Lung microvascular endothelial cell (primary cell): Measurements from ENCODE around the gene ZNF138. TPM values are rescaled to one million over a fixed set of nuclear protein-coding genes. Genes with fewer than 3 reads are reported as not detected.
"Not testable (repeated sequence)": the region's sequence is repeated elsewhere in the genome, so short reads cannot be mapped to it uniquely, and the experiment has no call there.

Experiments used
- DNase-seq, 2 donors: peaks; one replicate each; pipeline versions ENCODE4 v3.0.0 to v3.0.0-alpha.2; 2010; ENCODE audit warnings: low read depth in 2 of 2
- total RNA-seq: library from RNA; depleted of rRNA; stranded (reverse); fragments of >200 nt; gene quantifications from 2 replicates; pipeline ENCODE4 v1.2.1, GENCODE V29; 2014

The ZNF138 gene
- total RNA-seq, result 2.6 and 4.4 TPM in 2 replicates

DNA sequence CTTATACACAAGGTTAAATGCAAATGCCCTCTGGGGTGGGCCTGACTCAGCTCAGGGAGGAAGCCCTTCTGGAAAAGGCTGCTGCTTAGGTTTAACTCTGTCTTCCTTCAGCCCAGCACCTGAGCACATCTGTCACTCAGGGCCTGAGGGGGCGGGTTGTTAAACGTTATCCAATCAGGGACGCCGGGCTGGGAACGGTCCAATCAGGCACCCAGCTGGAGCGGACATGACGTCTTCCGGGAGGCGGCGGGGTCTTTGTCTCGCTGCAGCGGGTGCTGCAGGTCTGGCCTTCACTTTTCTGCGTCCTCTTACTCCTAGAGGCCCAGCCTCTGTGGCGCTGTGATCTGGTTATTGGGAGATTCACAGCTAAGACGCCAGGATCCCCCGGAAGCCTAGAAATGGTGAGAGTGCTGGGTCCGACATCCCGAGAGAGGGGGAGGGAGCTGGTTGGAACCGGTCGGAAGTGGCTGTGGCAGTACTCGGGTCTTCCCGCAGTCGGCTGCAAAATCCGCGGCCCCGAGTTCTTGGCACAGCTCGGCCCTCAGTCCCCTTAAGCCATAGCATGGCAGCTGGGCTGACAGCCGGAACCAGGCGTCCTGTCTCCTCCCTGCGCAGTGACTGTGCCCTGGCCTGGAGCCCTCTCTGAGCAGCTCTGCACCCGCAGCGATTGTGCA lies at the start of gene ZNF138:
Gene ZNF138, plus strand, starts transcription at position 258 of the 674 bp plus-strand sequence. Its CDS starts 141 bp downstream, at position 399.
- DNase-seq, result peak; percentile 93 to 95

DNA sequence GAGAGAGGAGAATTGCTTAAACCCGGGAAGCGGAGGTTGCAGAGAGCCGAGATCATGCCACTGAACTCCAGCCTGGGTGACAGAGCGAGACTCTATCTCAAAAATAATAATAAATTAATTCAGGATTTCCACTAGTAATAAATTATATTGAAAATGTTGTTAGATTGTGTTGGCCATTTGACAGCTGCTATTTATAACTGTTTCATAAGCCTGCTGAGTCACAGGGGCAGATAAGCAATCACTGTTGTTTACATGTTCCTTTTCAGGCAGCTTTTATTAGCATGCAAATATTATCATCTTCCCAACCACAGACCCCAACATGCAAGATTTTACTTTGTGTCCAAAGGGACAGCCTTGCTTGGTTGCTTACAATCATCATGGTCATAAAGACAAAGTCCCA lies 49.5 kb upstream of the ZNF138 start:
- DNase-seq, result no peak

DNA sequence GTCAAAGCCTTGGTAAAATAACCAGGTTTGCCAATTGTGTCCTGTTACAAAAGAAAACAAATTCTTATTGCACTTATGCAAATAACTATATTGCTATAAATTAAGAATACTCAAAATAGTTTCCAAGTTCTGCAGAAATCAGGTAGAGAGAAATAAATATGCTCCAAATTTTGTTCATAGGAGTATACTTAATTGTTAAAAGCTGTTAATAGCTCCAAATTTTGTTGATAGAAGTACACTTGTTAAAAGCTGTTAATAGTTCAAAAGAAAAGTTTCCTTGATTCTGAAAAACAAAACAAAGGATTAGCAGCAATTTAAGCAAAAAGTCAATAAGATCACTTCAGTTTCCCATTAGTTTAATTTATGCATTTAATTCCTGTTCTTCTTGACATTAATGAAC lies 46.4 kb upstream of the ZNF138 start:
- no peak for DNase-seq

DNA sequence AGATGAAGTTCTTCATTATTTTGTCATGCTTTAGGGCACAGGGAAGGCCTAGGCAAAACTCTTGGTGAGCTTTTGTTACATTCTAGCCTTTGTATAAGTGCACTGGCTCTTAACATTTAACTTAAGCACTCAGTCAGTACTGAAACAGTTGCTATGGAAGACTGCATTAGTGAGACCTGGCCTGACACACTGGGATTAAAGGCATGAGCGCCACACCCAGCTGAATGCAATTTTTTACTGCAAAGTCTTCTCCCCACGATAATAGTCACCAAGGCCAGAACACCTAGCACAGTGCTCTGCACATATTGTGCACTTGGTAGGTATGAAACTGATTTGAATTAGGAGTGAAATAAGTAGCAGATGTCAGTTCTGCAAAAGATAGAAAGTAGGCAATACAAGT lies 41.2 kb upstream of the ZNF138 start:
- DNase-seq, result no peak

DNA sequence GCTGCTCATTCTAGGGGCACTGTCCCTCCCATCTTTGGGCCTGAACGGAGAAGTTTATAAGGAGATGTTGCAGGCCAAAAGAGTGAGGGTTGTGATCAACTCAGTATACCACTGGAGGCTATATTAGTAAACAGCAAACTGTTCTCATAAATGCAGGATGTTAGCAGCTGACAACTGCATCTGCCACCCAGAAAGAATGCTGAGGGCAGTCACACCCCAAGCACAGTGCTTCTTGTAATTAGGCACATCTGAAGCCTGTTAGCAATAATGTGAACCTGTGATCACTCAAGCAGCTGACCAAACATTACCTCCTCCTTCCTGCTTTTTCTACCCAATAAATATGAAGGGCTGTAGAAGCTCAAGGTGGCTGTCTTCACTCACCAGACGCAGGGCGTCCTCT lies 38.4 kb upstream of the ZNF138 start:
- DNase-seq, result no peak

DNA sequence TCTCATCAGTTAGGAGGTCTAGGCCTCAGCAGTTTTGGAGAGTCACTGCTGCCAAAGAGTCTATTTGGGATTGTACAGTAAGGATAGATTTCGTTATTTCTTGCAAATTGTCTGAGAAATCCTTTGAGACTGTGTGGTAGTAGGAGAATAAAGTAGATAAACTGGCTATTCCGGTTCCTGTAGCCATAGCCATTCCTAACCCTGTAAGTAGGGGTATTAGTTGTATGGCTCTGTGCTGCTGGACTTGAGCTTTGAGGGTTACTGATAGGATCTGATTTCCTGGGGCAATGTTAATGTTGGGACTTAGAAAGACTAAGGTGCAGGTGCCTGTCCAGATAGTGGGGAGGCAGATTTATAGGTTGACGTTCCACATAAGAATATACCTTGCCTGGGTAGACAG lies 36.1 kb upstream of the ZNF138 start:
- DNase-seq, result no peak

DNA sequence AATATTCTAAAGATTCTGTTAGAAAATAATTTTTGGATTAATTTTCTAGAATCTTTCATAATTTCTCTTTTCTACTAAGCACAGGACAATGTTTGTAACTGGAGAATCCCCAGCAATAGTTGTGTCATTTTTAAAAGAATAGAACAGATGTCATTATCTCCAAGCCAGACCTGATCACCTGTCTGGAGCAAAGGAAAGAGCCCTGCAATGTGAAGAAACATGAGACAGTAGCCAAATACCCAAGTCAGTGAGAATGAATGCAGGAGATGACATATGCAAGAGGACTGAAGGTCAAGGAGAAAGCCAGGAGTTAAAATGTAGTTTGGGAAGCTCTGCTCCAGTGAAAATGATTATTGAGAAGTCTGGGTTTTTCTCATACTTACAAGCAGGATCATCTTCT lies 25.4 kb upstream of the ZNF138 start:
- no peak for DNase-seq

DNA sequence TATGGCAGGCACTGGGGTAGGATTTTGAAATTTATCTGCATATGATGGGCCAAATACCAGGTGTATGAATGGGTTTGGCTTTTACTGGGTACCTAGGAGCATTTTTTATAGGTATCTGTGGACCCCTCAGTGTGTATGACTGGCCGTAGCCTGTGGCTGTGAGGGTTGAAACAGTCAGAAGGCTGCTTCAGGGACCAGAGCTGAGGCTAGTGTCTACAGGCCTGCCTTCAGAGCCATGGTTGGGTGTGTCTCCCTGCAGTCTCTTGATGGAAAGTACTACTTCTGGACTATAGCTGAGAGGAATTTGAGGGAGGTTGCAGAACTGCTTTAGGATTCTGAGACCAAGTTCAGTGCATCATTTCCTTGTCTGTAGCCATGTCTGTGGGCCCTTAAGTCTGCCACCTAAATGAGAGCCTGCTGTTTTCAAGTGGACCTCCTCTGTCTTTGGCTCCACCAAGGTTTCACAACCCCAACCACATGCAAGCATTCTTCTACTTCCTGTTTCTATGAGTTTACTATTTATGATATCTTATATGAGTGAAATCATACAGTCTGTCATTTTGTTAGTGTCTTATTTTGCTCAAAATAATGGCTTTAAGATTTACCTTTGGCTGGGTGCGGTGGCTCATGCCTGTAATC lies 19.9 kb upstream of the ZNF138 start:
- no peak for DNase-seq

DNA sequence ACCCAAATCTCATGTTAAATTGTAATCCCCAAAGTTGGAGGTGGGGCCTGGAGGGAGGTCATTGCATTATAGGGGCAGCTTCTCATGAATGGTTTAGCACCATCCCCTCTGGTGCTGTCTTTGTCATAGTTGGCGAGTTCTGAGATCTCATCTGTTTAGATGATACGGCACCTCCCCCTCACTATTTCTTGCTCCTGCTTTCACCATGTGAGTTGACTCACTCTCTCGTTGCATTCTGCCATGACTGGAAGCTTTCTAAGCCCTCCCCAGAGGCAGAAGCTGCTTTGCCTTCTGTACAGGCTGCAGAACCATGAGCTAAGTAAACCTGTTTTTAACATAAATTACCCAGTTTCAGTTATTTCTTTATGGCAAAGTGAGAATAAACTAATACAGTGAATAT lies 18.9 kb upstream of the ZNF138 start:
- no peak for DNase-seq

DNA sequence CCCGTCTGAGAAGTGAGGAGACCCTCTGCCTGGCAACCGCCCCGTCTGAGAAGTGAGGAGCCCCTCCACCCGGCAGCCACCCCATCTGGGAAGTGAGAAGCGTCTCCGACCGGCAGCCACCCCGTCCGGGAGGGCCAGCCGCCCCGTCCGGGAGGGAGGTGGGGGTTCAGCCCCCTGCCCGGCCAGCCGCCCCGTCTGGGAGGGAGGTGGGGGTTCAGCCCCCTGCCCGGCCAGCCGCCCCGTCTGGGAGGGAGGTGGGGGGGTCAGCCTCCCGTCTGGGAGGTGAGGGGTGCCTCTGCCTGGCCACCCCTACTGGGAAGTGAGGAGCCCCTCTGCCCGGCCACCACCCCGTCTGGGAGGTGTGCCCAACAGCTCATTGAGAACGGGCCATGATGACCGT lies 9.4 kb upstream of the ZNF138 start:
- DNase-seq, result not testable (repeated sequence)

DNA sequence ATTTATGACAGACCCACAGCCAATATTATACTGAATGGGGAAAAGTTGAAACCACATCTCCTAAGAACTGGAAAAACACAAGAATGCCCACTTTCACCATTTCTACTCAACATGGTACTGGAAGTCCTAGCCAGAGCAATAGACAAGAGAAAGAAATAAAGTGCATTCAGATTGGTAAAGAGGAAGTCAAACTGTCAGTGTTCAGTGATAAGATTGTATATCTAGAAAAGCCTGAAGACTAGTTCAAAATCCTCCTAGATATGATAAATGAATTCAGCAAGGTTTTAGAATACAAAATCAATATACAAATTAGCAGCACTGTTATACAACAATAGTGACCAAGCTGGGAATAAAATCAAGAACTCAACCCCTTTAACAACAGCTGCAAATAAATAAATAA lies 6.9 kb upstream of the ZNF138 start:
- no peak for DNase-seq

DNA sequence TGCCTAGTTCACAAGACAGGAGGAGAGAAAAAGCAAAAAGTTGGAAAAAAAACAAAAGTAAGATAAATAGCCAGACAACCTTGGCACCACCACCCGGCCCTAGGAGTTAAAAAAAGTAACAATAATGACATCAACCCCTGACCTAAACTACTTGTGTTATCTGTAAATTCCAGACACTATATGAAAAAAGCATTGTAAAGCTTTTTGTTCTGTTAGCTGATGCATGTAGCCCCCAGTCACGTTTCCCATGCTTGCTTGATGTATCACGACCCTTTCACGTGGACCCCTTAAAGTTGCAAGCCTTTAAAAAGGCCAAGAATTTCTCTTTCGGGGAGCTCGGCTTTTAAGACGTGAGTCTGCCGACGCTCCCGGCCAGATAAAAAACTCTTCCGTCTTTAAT lies 5.0 kb upstream of the ZNF138 start:
- not testable (repeated sequence) for DNase-seq

DNA sequence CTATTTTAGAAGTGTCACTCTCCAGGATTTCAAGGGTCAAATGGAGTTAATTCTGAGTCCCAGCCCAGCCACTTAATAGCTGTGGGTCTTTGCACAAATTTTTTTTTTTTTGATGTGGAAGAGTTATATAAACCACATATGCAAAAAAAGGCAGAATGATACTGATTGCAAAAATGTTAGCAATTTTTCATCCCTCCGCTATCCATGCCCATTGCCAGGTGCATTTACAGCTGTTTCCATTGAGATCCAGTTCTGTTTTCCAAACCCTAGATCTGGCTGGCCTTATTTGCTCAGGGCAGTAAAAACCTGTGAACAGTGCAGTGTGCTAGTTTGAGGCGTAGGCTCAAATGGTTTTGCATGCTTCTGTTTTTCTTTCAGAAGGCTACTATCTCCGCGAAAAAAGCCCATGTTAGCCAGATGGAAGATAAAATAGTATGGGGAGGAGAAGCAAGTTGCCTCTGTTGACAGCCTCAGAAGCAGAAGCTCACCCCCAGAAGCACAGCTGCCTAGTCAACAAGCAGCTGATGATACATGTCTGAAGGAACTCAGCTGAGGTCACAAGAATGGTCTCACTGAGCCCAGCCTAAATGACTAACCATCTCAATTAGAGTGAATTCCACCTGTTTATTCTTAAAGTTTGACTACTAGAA lies 997 bp upstream of the ZNF138 start:
- DNase-seq, result no peak

DNA sequence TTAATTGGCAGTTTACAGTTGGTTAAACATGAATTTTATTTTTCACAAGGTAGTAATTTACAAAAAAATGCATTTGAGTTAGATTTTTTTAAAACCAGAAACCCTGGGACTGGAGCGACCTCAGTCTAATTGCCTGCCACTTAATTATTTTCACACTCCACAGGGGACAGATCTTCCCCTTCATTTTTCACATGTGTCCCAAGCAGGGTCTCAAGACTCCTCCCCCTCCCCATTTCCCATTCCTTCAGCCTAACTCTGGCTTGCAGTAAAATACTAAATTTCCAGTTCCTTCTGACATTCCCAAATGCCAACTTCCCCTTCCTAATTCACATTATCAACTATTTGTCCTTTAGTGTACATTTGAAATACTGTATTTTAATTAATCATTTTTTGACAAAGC lies 948 bp downstream of the ZNF138 start:
- no peak for DNase-seq

DNA sequence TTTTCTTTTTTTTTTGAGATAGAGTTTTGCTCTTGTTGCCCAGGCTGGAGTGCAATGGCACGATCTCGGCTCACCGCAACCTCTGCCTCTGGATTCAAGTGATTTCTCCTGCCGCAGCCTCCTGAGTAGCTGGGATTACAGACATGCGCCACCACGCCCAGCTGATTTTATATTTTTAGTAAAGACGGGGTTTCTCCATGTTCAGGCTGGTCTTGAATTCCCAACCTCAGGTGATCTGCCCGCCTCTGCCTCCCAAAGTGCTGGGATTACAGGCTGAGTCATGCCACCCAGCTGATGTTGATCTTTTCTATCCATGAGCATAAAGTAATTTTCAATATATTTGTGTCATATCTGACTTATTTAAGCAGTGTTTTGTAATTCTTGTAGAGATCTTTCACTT lies 4.9 kb downstream of the ZNF138 start:
- not testable (repeated sequence) for DNase-seq

DNA sequence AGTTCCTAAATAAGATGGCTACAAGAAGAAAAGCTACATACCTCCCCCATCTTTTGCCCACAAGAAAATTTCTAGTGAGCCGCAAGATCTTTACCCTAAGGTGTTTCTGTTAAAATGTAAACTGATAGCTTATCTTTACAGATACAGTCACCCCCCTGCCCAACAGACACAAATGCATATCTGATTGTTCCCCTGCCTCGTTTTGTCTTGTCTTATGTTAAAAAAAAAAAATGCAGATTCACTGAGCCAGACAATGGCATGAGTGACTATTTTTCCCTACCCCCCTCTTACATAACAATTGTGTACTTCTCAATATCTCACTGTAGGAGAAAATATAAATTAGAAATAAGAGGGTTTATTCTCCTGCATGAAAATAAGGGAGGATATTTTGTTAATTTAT lies 8.5 kb downstream of the ZNF138 start:
- no peak for DNase-seq

DNA sequence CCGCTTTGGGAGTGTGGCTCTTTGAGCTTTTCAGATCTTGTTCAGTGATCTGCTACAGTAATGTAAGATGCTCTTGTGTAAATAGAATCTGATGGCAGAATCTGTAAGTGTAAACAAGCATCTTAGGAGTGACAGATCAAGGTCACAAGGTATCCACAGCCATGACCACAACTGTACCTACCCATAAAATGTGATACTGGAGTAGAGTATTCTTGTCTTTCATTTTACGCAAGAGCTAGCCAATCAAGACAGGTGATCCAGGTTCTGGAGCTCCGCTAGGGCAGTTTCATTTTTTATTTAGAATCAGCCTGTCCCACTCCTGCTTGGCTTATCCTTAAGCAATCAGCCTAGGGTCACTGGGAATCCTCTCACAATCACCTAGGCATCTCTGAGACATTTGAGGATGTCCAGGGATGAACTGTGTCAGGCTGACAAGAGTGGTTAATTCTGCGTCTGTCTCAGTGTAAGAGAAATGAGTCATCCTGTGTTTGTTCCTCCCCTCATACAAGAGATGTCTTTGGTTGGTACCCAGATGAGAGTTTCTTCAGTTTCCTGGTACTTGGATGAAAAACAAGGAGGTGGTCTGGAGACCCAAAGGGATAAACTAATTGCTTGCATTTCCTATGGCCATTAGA lies 13.6 kb downstream of the ZNF138 start:
- DNase-seq, result no peak

DNA sequence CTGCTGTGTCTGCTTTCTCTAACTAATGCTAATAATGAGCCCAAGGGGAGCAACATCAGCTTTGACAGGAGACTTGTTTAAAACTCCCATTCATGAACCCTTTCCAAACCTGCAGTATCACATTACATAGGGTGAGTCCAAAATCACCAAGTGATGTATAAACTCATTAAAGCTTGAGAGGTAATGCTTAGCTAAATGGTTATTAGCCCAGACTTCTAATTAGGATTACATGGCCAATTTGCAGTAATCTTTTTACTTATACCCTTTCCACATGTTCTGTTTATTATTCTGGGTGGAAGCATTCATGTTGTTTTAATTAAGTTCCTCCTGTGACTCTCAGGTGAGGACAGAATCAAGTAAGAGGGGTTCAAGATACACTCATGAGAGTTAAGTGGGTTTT lies 17.5 kb downstream of the ZNF138 start:
- DNase-seq, result no peak

DNA sequence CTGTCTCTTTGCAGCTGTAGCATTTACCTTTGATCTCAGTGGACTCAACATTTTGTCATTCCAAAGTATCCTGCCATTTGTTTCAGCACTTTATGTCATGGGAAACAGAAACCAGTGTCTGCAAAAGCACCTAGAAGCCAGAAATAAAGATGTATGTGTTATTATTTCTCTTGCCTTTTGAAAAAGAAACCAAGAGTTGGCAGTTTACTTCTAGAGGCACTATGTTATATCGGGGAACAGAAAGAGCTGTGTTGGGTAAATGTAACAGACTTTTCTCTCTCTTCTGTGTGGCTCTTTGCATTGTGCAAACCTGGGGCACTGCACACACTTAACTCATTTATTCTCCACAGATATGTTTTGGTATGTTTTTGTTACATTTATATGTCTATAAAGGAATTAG lies 36.7 kb downstream of the ZNF138 start:
- no peak for DNase-seq

DNA sequence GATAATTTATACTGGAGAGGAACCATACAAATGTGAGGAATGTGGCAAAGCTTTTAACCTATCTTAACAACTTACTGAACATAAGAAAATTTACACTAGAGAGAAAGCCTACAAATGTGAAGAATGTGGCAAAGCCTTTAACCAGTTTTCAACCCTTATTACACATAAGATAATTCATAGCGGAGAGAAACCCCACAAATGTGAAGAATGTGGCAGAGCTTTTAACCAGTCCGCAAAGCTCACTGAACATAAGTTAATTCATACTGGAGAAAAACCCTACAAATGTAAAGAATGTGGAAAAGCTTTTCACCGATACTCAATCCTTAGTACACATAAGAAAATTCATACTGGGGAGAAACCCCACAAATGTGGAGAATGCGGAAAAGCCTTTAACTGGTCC lies 37.9 kb downstream of the ZNF138 start:
- DNase-seq, result no peak

DNA sequence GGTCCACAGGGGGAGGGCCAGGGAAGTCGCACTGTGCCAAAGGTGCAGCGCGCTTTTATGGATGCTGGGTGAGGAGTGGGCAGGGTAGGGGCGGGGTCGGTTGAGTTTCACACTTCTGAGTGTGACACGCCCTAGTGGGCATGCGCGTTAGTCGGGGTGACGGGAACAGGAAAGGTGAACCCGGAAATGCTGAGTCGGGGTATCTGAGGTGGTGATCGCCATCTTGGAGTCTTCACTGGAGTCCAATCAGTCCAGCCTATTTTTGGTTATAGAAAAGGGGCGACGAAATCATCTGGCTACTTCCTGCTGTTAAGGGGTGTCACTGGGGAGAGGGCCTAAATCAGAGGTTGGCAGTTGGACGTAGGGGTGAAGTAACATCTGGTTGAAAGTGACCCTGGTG lies 40.8 kb downstream of the ZNF138 start:
- DNase-seq, result no peak

DNA sequence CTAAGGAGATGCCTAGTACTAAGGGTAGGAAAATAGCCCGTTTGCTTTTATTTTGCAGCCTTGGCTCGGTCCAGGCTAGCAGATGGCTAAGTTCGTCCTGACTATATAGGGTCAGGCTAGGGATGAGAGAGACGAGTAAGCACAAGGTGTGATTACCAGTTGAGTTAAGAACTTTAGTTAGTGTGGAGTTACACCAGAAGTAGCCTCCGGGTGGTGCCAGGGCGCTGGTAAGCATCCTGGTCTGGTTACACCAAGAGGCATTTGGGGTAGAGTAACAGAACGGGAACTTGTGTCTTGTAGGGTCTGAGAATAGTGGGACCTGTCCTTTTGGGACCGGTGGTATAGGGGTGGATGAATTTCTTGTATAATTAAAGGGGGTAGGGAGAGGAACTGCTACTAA lies 41.6 kb downstream of the ZNF138 start:
- not testable (repeated sequence) for DNase-seq

DNA sequence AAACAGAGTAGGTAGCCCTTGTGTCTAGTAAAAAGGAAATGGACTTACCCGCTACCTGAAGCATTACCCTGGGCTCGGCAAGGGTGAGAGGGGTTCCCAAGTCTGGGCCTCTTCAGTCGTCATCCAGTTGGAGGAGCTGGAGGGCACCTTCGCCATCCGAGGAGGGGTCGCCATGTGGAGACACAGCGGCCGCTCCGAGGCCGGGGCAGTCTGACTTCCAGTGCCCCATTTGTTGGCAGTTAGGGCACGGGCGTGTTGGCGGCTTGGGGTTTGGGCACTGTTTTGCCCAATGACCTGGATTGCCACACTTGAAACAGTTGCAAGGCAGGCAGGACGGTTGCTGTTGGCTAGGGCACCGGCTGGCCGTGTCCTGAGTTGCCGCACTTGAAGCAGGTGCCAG lies 43.8 kb downstream of the ZNF138 start:
- not testable (repeated sequence) for DNase-seq
